WTC11 (cell line): ENCODE data around the gene B3GALNT2. TPM values are rescaled to one million over a fixed set of nuclear protein-coding genes. Genes with fewer than 3 reads are reported as not detected.

Experiments
- ATAC-seq: fragments of 200-7000 bp; cut with Tn5 transposase; 2 replicates; pipeline ENCODE4 v1.10.0; 2021; ENCODE audit warnings: mild to moderate bottlenecking, moderate library complexity
- CTCF ChIA-PET: fragments of 300-600 bp; sonication (Branson Sonifier 250); formaldehyde crosslinking; loops from one replicate; lab custom pipeline; 2021; ENCODE audit warnings: antibody characterized with exemption; lab: Charles Lee
- POLR2A ChIA-PET: fragments of 350-600 bp; sonication (Branson Sonifier 250); formaldehyde crosslinking; loops from one replicate; lab custom pipeline; 2021; ENCODE audit warnings: antibody characterized with exemption; lab: Charles Lee
- DNase-seq: peaks from one replicate; pipeline ENCODE4 v3.0.0; 2021; ENCODE audit warnings: low spot score
- H3K27ac Mint-ChIP-seq: 2 replicates; pipeline ENCODE4 v1.8.0; 2021; ENCODE audit warnings: mixed read lengths
- H3K27me3 Mint-ChIP-seq: 2 replicates; pipeline ENCODE4 v1.8.0; 2021; ENCODE audit warnings: low read depth, mild to moderate bottlenecking, moderate library complexity, mixed read lengths
- H3K36me3 Mint-ChIP-seq: 2 replicates; pipeline ENCODE4 v1.8.0; 2021; ENCODE audit warnings: mixed read lengths
- H3K4me1 Mint-ChIP-seq: 2 replicates; pipeline ENCODE4 v1.8.0; 2022; ENCODE audit warnings: mixed read lengths
- H3K4me3 Mint-ChIP-seq: 2 replicates; pipeline ENCODE4 v1.8.0; 2021; ENCODE audit warnings: mild to moderate bottlenecking, moderate library complexity, mixed read lengths
- H3K9me3 Mint-ChIP-seq: 2 replicates; pipeline ENCODE4 v1.8.0; 2021; ENCODE audit warnings: mixed read lengths
- ATF1 ChIP-seq: sonication (generic); formaldehyde crosslinking; IDR thresholded peaks from 2 replicates; pipeline ENCODE4 v1.8.1; 2023; ENCODE audit warnings: mild to moderate bottlenecking, moderate library complexity, missing genetic modification reagents
- ATF2 ChIP-seq: sonication (generic); formaldehyde crosslinking; IDR thresholded peaks from 2 replicates; pipeline ENCODE4 v1.8.1; 2022; ENCODE audit warnings: low read depth, missing genetic modification reagents, borderline replicate concordance
- ESRRA ChIP-seq: sonication (generic); formaldehyde crosslinking; IDR thresholded peaks from 2 replicates; pipeline ENCODE4 v1.8.1; 2022; ENCODE audit warnings: mild to moderate bottlenecking, missing genetic modification reagents, borderline replicate concordance
- GABPB1 ChIP-seq: sonication (generic); formaldehyde crosslinking; IDR thresholded peaks from 2 replicates; pipeline ENCODE4 v1.8.1; 2023; ENCODE audit warnings: mild to moderate bottlenecking, missing genetic modification reagents
- MAX ChIP-seq: sonication (generic); formaldehyde crosslinking; IDR thresholded peaks from 2 replicates; pipeline ENCODE4 v1.8.0; 2022; ENCODE audit warnings: mild to moderate bottlenecking, missing genetic modification reagents
- MLX ChIP-seq: sonication (generic); formaldehyde crosslinking; IDR thresholded peaks from 2 replicates; pipeline ENCODE4 v1.8.1; 2023; ENCODE audit warnings: mild to moderate bottlenecking, missing genetic modification reagents, moderate library complexity
- PRDM15 ChIP-seq: sonication (generic); formaldehyde crosslinking; IDR thresholded peaks from 2 replicates; pipeline ENCODE4 v1.8.0; 2022; ENCODE audit warnings: missing genetic modification reagents
- PRRX2 ChIP-seq: fragments of 250-450 bp; sonication (Bioruptor Pico); IDR thresholded peaks from 2 replicates; pipeline ENCODE4 v1.8.0; 2021; ENCODE audit warnings: mild to moderate bottlenecking
- RELA ChIP-seq: sonication (generic); formaldehyde crosslinking; IDR thresholded peaks from 2 replicates; pipeline ENCODE4 v1.8.1; 2022; ENCODE audit warnings: missing genetic modification reagents, mild to moderate bottlenecking, borderline replicate concordance
- SMAD3 ChIP-seq: sonication (generic); formaldehyde crosslinking; IDR thresholded peaks from 2 replicates; pipeline ENCODE4 v1.8.0; 2022; ENCODE audit warnings: missing genetic modification reagents, mild to moderate bottlenecking, borderline replicate concordance
- USF2 ChIP-seq: sonication (generic); formaldehyde crosslinking; IDR thresholded peaks from 2 replicates; pipeline ENCODE4 v1.8.1; 2023; ENCODE audit warnings: mild to moderate bottlenecking, missing genetic modification reagents, moderate library complexity
- ZSCAN18 ChIP-seq: fragments of 250-450 bp; sonication (Bioruptor Pico); IDR thresholded peaks from 2 replicates; pipeline ENCODE4 v2.1.2; 2022; ENCODE audit warnings: mild to moderate bottlenecking, moderate library complexity
- total RNA-seq: library from RNA; stranded (reverse); gene quantifications from 3 replicates; pipeline ENCODE4 v1.2.3, GENCODE V29; 2021

Gene B3GALNT2
- total RNA-seq, 1 experiment from 2014 or later = 41.7 TPM

GRCh38 chr1:235504494-235505222 is 406 bp upstream of the B3GALNT2 start (continued):
- TF ChIP-seq ZSCAN18 (CRISPR knock-in tag) = no peak
- peak; percentile 62 for TF ChIP-seq USF2 (CRISPR knock-in tag)
- peak; percentile 56 for TF ChIP-seq GABPB1 (CRISPR knock-in tag)
- TF ChIP-seq SMAD3 (CRISPR knock-in tag) = no peak
- TF ChIP-seq MAX (CRISPR knock-in tag) = peak; percentile 82
- TF ChIP-seq RELA (CRISPR knock-in tag) = 0 out of 2 replicates have a peak, but pooled peaks have one; percentile 24
- no peak for TF ChIP-seq PRRX2 (CRISPR knock-in tag)
- no peak for TF ChIP-seq ATF1
- peak; percentile 63; the same call in 1 of the 2 replicates for TF ChIP-seq ESRRA (CRISPR knock-in tag)
- TF ChIP-seq PRDM15 (CRISPR knock-in tag) = no peak
- TF ChIP-seq MLX (CRISPR knock-in tag) = no peak
- TF ChIP-seq ATF2 (CRISPR knock-in tag) = no peak
- TF ChIP-seq, all 79 proteins: peak for 20

GRCh38 chr1:235503403-235504121 is 690 bp downstream of the B3GALNT2 start:
- Mint-ChIP-seq H3K27me3 (no peaks in the 10 kb centered on the region), H3K4me3 (peak overlapping the region; percentile 94), H3K27ac (peak overlapping the region; percentile 97), H3K9me3 (no peaks in the 10 kb centered on the region), H3K4me1 (peaks cover 23% of the 10 kb centered on the region), H3K36me3 (no peaks in the 10 kb centered on the region)
- ChIA-PET POLR2A (interaction anchor here (0.6 to 2.3 kb wide), 7 partner anchors 7 to 469 kb away, joined by 3 to 7 read pairs (median 4); partner anchors contain the start of genes ARID4B, GGPS1 and TOMM20), CTCF (interaction anchor here (0.5 to 3.3 kb wide), 31 partner anchors 8 to 601 kb away, joined by 3 to 26 read pairs (median 5); no protein-coding TSS in a partner anchor)
- DNase-seq (peak; percentile 63), ATAC-seq (peak; percentile 2; the same call in 1 of the 2 replicates)
- TF ChIP-seq RELA (CRISPR knock-in tag) = no peak
